Activated naive CD4-positive, alpha-beta T cell treated with Interleukin-2 at 50 U/mL for 16 hours (primary cell): ENCODE measurements around the gene ITSN2.
"Not testable (repeated sequence)": the region's sequence is repeated elsewhere in the genome, so short reads cannot be mapped to it uniquely, and the experiment has no call there.

ENCODE experiments used
- DNase-seq: peaks from one replicate; pipeline ENCODE4 v3.0.0-alpha.2; 2020

Gene ITSN2

GRCh38 chr2:24360050-24360962, at the start of gene ITSN2:
Gene ITSN2, minus strand, starts transcription at chr2:24360536. Its CDS starts 32,454 bp downstream, at chr2:24328082.
- DNase-seq = peak; percentile 85

- no peak for DNase-seq
Measured at GRCh38 chr2:24409171-24409570, 48.8 kb upstream of the ITSN2 start.

- DNase-seq = not testable (repeated sequence)
Measured at GRCh38 chr2:24408704-24409103, 48.4 kb upstream of the ITSN2 start.

- DNase-seq = no peak
Measured at GRCh38 chr2:24404491-24404921, 44.2 kb upstream of the ITSN2 start.

GRCh38 chr2:24403832-24404212, 43.5 kb upstream of the ITSN2 start:
- DNase-seq = no peak

- no peak for DNase-seq
Measured at GRCh38 chr2:24403168-24403831, 43.0 kb upstream of the ITSN2 start.

GRCh38 chr2:24402242-24403097, 42.1 kb upstream of the ITSN2 start:
- DNase-seq = no peak

- DNase-seq = no peak
Measured at GRCh38 chr2:24400207-24400907, 40.0 kb upstream of the ITSN2 start.

- no peak for DNase-seq
Measured at GRCh38 chr2:24399434-24400206, 39.3 kb upstream of the ITSN2 start.

GRCh38 chr2:24394998-24395397, 34.7 kb upstream of the ITSN2 start:
- no peak for DNase-seq

GRCh38 chr2:24392542-24393059, 32.3 kb upstream of the ITSN2 start:
- no peak for DNase-seq

- DNase-seq = no peak
Measured at GRCh38 chr2:24385366-24385765, 25.0 kb upstream of the ITSN2 start.

GRCh38 chr2:24382363-24383073, 22.2 kb upstream of the ITSN2 start:
- peak; percentile 59 for DNase-seq

- no peak for DNase-seq
Measured at GRCh38 chr2:24380820-24381219, 20.5 kb upstream of the ITSN2 start.

- DNase-seq = no peak
Measured at GRCh38 chr2:24375349-24376087, 15.2 kb upstream of the ITSN2 start.

- no peak for DNase-seq
Measured at GRCh38 chr2:24374301-24374700, 14.0 kb upstream of the ITSN2 start.

GRCh38 chr2:24372033-24372432, 11.7 kb upstream of the ITSN2 start:
- DNase-seq = no peak

GRCh38 chr2:24365826-24366225, 5.5 kb upstream of the ITSN2 start:
- no peak for DNase-seq

GRCh38 chr2:24365051-24365450, 4.7 kb upstream of the ITSN2 start:
- DNase-seq = no peak

- no peak for DNase-seq
Measured at GRCh38 chr2:24363301-24363700, 3.0 kb upstream of the ITSN2 start.
